Common myeloid progenitor, CD34-positive (primary cell): ENCODE data around the gene LY6G6C.

Experiments
- CTCF ChIA-PET: fragments of 350-600 bp; sonication (Branson Sonifier 250); formaldehyde crosslinking; loops from one replicate; lab custom pipeline; 2021; ENCODE audit warnings: antibody characterized with exemption; lab: Charles Lee
- POLR2A ChIA-PET: fragments of 350-600 bp; sonication (Branson Sonifier 250); formaldehyde crosslinking; loops from one replicate; lab custom pipeline; 2021; ENCODE audit warnings: antibody characterized with exemption; lab: Charles Lee
- DNase-seq, 3 donors: peaks; one replicate each; pipeline versions ENCODE4 v3.0.0 to v3.0.0-alpha.2; 2013
- H3K27ac ChIP-seq, 2 experiments: 1 replicate in 1 of 2; 2 replicates in 1 of 2; pipeline ENCODE4 v1.7.0; 2013; ENCODE audit warnings: inconsistent platforms in 2 of 2, low read length in 2 of 2, mild to moderate bottlenecking in 2 of 2, low read depth in 1 of 2, moderate library complexity in 1 of 2; ENCODE audit not compliant: severe bottlenecking in 2 of 2, insufficient read depth in 1 of 2, poor library complexity in 1 of 2
- H3K27me3 ChIP-seq, 5 experiments: replicated peaks in 2 of 5; 1 replicate in 3 of 5; 2 replicates in 2 of 5; pipeline versions ENCODE4 v1.6.1 to v1.7.0; 2013; ENCODE audit warnings: low read length in 4 of 5, mild to moderate bottlenecking in 2 of 5, moderate library complexity in 2 of 5, inconsistent platforms in 1 of 5; ENCODE audit not compliant: insufficient read depth in 5 of 5, control insufficient read depth in 4 of 5
- H3K36me3 ChIP-seq, 4 experiments: 1 replicate in 2 of 4; 2 replicates in 2 of 4; pipeline versions ENCODE4 v1.6.1 to v1.7.0; 2013; ENCODE audit warnings: low read length in 3 of 4, control low read depth in 1 of 4, mild to moderate bottlenecking in 1 of 4; ENCODE audit not compliant: control insufficient read depth in 4 of 4, insufficient read depth in 4 of 4
- H3K4me1 ChIP-seq, 4 experiments: 1 replicate in 3 of 4; 2 replicates in 1 of 4; pipeline versions ENCODE4 v1.6.1 to v1.7.1; 2013; ENCODE audit warnings: low read length in 3 of 4, mild to moderate bottlenecking in 3 of 4, control low read depth in 1 of 4, inconsistent platforms in 1 of 4, moderate library complexity in 1 of 4; ENCODE audit not compliant: control insufficient read depth in 4 of 4, insufficient read depth in 4 of 4; ENCODE audit errors: control extremely low read depth in 1 of 4
- H3K4me3 ChIP-seq, 7 experiments: 1 replicate in 4 of 7; 2 replicates in 3 of 7; pipeline versions ENCODE4 v1.5.1 to v1.7.0; 2013; ENCODE audit warnings: mild to moderate bottlenecking in 7 of 7, low read length in 6 of 7, moderate library complexity in 6 of 7, inconsistent platforms in 2 of 7, low read depth in 2 of 7, control low read depth in 1 of 7; ENCODE audit not compliant: insufficient read depth in 4 of 7, control insufficient read depth in 1 of 7; ENCODE audit errors: extremely low read depth in 1 of 7
- H3K9me3 ChIP-seq, 5 experiments: 1 replicate in 4 of 5; 2 replicates in 1 of 5; pipeline versions ENCODE4 v1.6.1 to v1.7.1; 2013; ENCODE audit warnings: low read length in 4 of 5, mild to moderate bottlenecking in 2 of 5, inconsistent platforms in 1 of 5, low read depth in 1 of 5, moderate library complexity in 1 of 5; ENCODE audit not compliant: control insufficient read depth in 4 of 5, insufficient read depth in 2 of 5; ENCODE audit errors: control extremely low read depth in 1 of 5
- WGBS: methylation state at CpG from one replicate; pipeline ENCODE4 v1.1.5; 2013; ENCODE audit not compliant: insufficient coverage; 5-methylcytosine and 5-hydroxymethylcytosine counted together

Gene LY6G6C

GRCh38 chr6:31677955-31678354 is 43.6 kb downstream of the LY6G6C start:
- no peaks in the 10 kb centered on the region for H3K9me3 ChIP-seq
- WGBS, result 86% methylated on average over 8 of the region's 8 CpGs
- peaks cover 0 to 37% (median 30%) of the 10 kb centered on the region in 4 experiments for H3K4me1 ChIP-seq
- H3K36me3 ChIP-seq, result peaks cover 0 to 8% (median 5%) of the 10 kb centered on the region in 4 experiments
- H3K4me3 ChIP-seq, result no peak overlapping the region
- CTCF ChIA-PET, result interaction anchor here (0.7 to 1.5 kb wide), 4 partner anchors 11 to 149 kb away, joined by 3 read pairs; partner anchors contain the start of gene HSPA1B
- DNase-seq, result no peak
- H3K27ac ChIP-seq, result no peak overlapping the region
- POLR2A ChIA-PET, result no interaction called here
- no peaks in the 10 kb centered on the region for H3K27me3 ChIP-seq

DNA sequence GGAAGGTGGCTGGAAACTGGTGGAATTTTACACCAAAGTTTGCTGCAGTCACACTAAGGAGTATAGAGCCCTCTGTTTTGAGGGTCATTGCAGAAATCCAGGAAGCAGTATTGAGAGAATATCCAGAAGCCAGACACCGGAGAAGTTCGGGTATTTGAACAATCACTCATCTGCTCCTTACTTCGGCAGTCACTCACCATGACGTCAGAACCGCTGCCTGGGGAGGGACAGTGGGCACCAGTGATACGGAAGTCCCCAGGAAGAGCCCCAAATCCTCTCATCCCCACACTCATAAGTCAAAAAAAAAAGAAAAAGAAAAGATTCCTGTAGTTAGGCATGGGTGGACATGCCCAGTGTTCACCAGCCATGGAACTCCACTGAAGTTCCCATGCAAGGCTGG is 44.6 kb downstream of the LY6G6C start:
- Histone ChIP-seq H3K27ac (no peak overlapping the region), H3K9me3 (no peaks in the 10 kb centered on the region), H3K4me3 (no peak overlapping the region), H3K27me3 (no peaks in the 10 kb centered on the region), H3K4me1 (peaks cover 0 to 37% (median 26%) of the 10 kb centered on the region in 4 experiments), H3K36me3 (peaks cover 0 to 16% (median 13%) of the 10 kb centered on the region in 4 experiments)
- no peak for DNase-seq
- WGBS, result 96% methylated on average over 3 of the region's 6 CpGs
- POLR2A ChIA-PET, result no interaction called here
- CTCF ChIA-PET, result no interaction called here

GRCh38 chr6:31676322-31676903 is 45.1 kb downstream of the LY6G6C start:
- H3K27ac ChIP-seq, result no peak overlapping the region
- no peaks in the 10 kb centered on the region for H3K9me3 ChIP-seq
- peaks cover 0 to 33% (median 22%) of the 10 kb centered on the region in 4 experiments for H3K4me1 ChIP-seq
- H3K27me3 ChIP-seq, result no peaks in the 10 kb centered on the region
- 90% methylated on average over 4 of the region's 4 CpGs for WGBS
- CTCF ChIA-PET, result interaction anchor here (1.4 kb wide), 1 partner anchor 76 kb away, joined by 3 read pairs; no protein-coding TSS in a partner anchor
- POLR2A ChIA-PET, result interaction anchor here (0.6 kb wide), 1 partner anchor 126 kb away, joined by 9 read pairs; no protein-coding TSS in a partner anchor
- DNase-seq, result no peak
- no peak overlapping the region for H3K4me3 ChIP-seq
- peaks cover 3 to 21% (median 18%) of the 10 kb centered on the region in 4 experiments for H3K36me3 ChIP-seq

DNA sequence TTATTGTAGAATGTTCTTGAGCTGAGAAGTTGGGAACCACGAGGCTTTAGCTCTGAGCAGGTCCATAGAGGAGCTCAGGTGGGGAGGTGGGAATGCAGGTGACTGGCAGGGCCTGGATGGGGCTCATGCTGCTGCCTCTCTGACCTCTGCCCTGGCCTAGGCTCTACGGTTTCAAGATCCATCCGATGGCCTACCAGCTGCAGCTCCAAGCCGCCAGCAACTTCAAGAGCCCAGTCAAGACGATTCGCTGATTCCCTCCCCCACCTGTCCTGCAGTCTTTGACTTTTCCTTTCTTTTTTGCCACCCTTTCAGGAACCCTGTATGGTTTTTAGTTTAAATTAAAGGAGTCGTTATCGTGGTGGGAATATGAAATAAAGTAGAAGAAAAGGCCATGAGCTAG is 51.9 kb downstream of the LY6G6C start, which contains the start of gene LY6G5B:
TSS of gene LY6G5B (plus strand) at position 301 of the 400 bp plus-strand sequence. CDS start 975 bp downstream, outside the sequence.
- ChIA-PET POLR2A (no interaction called here), CTCF (interaction anchor here (0.8 to 3.6 kb wide), 2 partner anchors 11 to 21 kb away, joined by 4 to 15 read pairs; partner anchors contain the start of gene LY6G5C)
- DNase-seq, result no peak
- Histone ChIP-seq H3K4me3 (no peak within 1 kb of the TSS), H3K4me1 (peaks cover 5 to 21% (median 15%) of the 10 kb centered on the region in 4 experiments), H3K27ac (no peak within 1 kb of the TSS), H3K27me3 (no peaks in the 10 kb centered on the region), H3K9me3 (no peaks in the 10 kb centered on the region), H3K36me3 (peaks cover 18 to 66% (median 59%) of the 10 kb centered on the region in 4 experiments)
- 100% methylated on average over 4 of the region's 8 CpGs for WGBS
